GM23338 (cell line): ENCODE results near the gene SYNPO2.

ENCODE experiments used
- CTCF ChIP-seq, 2 experiments: fragments of 200-600 bp in 1 of 2; sonication (generic) in 1 of 2; conservative IDR thresholded peaks; 2 replicates each; pipeline versions ENCODE4 v1.5.1 to v1.6.1; 2016 to 2017; ENCODE audit warnings: antibody characterized with exemption in 2 of 2, low read depth in 2 of 2, mild to moderate bottlenecking in 2 of 2, moderate library complexity in 1 of 2
- EZH2 ChIP-seq: fragments of 200-600 bp; sonication (generic); IDR thresholded peaks from one replicate; pipeline ENCODE4 v1.8.0; 2017; ENCODE audit warnings: antibody characterized with exemption, mild to moderate bottlenecking, low read depth; ENCODE audit not compliant: unreplicated experiment
- JUNB ChIP-seq: IDR thresholded peaks from one replicate; pipeline ENCODE4 v1.6.1; 2016; ENCODE audit warnings: antibody characterized with exemption; ENCODE audit not compliant: unreplicated experiment
- POLR2AphosphoS5 ChIP-seq: IDR thresholded peaks from 2 replicates; pipeline ENCODE4 v1.6.1; 2016; ENCODE audit warnings: antibody characterized with exemption, low read depth

GRCh38 chr4:118987959-118988634 lies 99.4 kb downstream of the SYNPO2 start:
- TF ChIP-seq EZH2, result no peak
- TF ChIP-seq CTCF (conservative IDR thresholded peaks at IDR 0.05; ENCODE audit: low read depth in 2 of 2), result no peak
- no peak for TF ChIP-seq JUNB
- TF ChIP-seq POLR2AphosphoS5, result no peak
